GM13977 (cell line): ENCODE data around the gene AFAP1.

ENCODE experiments used
- DNase-seq: peaks from one replicate; pipeline ENCODE4 v3.0.0; 2012; ENCODE audit warnings: low spot score
- in situ Hi-C: fragments of 300-500 bp; cut with MboI; formaldehyde crosslinking; loops from one replicate; pipeline ENCODE4 v1.12.0; 2022; ENCODE audit warnings: low sequenced_read_pairs, low pct_unique_long_range_greater_than_20kb, mixed read lengths, inconsistent platforms; ENCODE audit not compliant: unreplicated experiment
- TF ChIP-seq, protein P1 (sequence below): IDR thresholded peaks from 2 replicates; pipeline ENCODE4 v1.5.1; 2012; ENCODE audit warnings: mild to moderate bottlenecking, control low read depth; ENCODE audit not compliant: insufficient read depth; ENCODE audit errors: extremely low read depth, missing control alignments

The AFAP1 gene

DNA sequence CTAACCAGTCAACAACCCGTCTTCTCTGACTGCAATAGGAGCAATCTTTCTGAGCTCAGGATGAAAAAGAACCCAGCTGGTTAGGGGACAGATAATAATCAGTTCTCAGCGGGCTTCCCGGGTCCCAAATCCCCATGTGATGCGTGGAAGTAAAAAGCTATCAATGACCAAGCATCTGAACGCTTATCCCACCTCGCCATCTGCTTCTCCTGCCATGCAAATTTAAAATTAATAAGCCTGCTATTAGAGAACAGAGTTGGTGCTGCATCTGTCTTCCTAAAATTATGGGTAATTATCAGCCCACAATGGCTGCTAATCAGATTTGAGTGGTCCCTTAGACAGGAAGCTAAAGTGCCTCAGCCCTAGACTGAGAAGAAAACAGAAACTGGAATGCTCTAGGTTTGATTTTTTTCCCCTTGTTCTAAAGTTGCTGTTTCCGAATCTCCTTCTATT lies 37.5 kb downstream of the AFAP1 start:
- TF ChIP-seq, protein P1, sequence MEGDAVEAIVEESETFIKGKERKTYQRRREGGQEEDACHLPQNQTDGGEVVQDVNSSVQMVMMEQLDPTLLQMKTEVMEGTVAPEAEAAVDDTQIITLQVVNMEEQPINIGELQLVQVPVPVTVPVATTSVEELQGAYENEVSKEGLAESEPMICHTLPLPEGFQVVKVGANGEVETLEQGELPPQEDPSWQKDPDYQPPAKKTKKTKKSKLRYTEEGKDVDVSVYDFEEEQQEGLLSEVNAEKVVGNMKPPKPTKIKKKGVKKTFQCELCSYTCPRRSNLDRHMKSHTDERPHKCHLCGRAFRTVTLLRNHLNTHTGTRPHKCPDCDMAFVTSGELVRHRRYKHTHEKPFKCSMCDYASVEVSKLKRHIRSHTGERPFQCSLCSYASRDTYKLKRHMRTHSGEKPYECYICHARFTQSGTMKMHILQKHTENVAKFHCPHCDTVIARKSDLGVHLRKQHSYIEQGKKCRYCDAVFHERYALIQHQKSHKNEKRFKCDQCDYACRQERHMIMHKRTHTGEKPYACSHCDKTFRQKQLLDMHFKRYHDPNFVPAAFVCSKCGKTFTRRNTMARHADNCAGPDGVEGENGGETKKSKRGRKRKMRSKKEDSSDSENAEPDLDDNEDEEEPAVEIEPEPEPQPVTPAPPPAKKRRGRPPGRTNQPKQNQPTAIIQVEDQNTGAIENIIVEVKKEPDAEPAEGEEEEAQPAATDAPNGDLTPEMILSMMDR = no peak
- DNase-seq = no peak
- in situ Hi-C loops = no loop called here

GRCh38 chr4:7901311-7901885 lies 38.3 kb downstream of the AFAP1 start:
- in situ Hi-C loops = no loop called here
- TF ChIP-seq, protein P1 = no peak
- no peak for DNase-seq

DNA sequence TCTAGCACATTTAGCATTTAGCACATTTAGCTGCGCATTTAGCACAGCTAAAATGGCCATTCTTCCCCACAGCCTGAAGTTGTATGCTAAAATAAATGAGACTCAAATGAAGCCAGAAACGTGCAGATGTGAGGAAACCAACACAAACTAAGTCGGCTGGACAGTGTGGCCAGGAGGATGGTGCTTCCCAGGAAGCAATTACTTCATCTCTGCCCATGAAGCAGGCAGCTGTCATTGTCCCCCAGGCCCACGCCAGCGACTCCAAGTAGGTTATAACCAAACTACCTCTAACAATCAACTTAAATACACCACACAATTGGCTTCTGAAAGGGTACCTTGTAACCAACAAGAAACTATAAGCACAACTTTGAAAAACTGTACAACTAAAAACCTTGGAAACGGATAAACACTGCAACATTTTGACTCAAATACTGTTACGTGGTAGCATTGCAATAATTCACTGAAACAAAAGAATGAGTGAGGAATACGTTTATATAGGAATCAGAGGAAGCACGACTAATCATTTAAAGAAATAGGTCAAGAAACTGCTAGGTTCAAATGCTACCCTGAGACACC lies 39.2 kb downstream of the AFAP1 start:
- in situ Hi-C loops = no loop called here
- no peak for DNase-seq
- TF ChIP-seq, protein P1 = no peak

GRCh38 chr4:7899184-7899869 lies 40.3 kb downstream of the AFAP1 start:
- DNase-seq = no peak
- in situ Hi-C loops = no loop called here
- TF ChIP-seq, protein P1 = no peak

- DNase-seq = no peak
- TF ChIP-seq, protein P1 = no peak
- in situ Hi-C loops = no loop called here
Observed at GRCh38 chr4:7898385-7898784, 41.3 kb downstream of the AFAP1 start.

DNA sequence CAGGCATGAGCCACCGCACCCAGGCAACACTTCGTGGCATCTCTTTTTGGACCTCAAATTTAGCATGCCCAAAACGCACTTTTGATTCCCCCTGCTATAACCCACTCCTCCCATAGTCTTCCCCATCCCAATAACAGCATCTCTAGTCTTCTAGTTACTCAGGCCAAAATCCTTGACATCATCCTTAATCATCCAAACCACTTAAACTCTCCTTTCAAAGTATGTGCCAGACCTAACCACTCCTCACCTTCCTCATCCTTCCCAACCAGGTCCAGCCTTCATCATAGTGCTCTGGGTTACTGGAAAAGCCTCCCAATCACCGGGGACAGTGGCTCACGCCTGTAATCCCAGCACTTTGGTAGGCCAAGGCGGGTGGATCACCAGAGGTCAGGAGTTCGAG lies 41.9 kb downstream of the AFAP1 start:
- TF ChIP-seq, protein P1 = no peak
- DNase-seq = no peak
- in situ Hi-C loops = no loop called here
